Stimulated activated CD8-positive, alpha-beta memory T cell treated with anti-CD3 and anti-CD28 coated beads, Interleukin-7, amount 100 ng/mL, for 1 hour (primary cell): ENCODE data around the gene CCDC57.

Source experiments
- DNase-seq, 2 donors: peaks; one replicate each; pipeline ENCODE4 v3.0.0-alpha.2; 2020; ENCODE audit warnings: low read depth in 2 of 2

CCDC57 gene

DNA sequence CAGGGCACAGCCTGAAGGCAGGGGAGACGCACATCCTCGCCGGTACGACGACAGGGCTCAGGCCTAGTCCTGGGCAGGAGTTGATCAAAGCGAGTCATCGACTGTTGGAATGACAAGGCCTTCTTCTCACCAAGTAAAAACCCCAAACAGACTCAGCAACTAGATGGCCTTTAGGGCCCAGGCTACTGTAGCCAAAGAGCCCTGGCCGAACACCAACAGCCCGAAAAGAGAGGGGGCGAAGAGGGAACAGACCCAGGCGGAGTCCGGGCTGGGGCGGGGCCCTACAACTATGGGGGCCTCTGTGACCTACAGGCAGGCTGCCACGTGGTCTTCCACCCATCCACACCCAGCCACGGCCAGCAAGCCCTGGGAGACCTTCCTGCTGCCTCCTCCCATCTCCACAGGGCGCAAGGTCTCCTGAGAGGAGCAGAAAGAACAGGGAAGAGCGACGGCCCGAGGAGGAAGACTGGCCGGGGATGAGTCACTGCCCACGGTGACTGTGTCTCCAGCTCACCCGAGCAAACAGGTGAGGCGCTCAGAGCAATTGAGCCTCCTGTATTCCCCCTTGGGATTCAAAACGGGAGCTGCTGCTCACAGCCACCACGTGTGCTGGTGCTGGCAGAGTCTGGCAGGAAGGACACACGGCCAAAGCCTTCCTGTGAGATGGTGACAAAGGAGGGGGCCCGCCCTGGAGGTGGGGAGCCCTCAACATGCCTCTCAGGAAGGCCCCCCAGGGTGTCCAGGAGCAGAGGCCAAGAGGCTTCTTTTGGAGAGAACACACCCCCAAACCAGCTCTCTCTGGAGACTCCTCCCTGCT, 33.9 kb upstream of the CCDC57 start:
- DNase-seq = no peak

GRCh38 chr17:82246040-82246364, 33.4 kb upstream of the CCDC57 start:
- DNase-seq = no peak

DNA sequence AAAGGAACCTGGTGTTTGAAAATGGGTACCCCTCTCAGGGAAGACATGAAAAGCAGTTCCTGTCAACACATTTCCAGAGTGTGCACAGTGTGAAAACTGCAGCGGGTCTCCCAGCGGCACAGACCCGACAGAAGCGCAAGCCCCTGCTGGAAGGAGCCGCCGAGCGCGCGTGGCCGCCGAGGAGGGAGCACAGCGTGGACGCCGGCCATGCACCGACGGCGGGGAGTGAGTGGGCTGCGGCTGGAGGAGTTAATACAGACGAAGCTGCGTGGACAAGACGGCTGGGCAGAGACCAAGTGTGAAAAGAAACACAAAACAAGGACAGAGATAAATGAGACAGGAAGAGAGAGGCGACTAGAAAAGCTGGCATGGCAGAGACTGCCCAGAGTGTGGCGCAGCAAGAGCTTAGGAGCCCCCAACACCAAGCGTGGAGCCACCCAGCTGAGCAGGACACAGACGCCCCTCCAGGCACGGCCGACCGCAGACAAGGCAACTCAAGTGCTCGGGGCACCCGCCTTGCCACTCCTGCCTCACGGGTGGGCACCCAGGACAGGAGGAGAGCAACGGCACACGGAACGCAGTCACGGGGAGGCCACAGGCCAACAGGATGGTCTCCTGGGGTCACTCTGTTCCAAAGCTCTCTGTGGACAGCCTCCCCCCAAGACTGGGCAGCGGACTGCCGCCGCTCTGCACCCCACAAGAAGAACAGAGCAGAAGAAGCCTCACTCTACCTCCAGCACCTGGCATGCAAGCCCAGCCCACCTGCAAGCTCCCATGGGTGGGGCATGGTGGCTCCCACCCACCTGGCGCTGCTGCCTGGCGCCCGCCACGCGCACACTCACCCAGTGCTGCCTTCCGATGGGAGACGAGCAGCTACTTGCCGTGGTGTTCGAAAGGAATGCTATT, 32.7 kb upstream of the CCDC57 start:
- no peak for DNase-seq

- DNase-seq = no peak
These were observed 31.9 kb upstream of the CCDC57 start for GRCh38 chr17:82244413-82245133.

GRCh38 chr17:82243648-82244412, 31.2 kb upstream of the CCDC57 start:
- DNase-seq = no peak

DNA sequence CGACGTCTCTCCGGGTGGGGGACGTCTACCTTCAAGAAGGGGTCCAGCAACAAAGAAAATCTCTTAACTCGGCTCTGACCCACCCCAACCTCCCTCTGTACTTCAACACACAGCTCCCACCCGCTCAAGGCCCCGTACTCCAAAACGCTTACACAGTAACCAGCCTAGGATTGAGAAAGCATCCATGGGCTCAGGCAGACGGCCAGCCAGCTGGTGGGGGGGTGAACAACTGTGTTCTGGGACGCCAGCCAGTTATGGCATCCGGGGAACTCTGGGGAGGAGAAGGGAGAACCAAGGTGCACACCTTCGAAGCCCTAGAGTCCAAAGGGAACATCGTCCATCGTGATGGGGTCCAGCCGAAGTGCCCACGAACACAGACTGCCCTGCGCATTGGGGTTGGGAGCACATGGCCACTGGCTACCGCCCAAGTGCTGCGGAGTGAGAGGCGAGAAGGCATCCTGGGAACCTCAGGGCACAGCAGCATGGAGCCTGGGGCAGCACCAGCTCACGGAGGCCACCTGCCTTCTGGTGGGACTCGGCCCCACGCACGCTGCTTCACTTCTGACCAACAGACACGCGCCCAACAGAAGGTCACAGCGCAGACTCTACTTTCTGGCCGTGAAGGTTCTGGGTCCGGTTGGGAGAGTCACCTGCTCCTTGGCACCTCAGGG, 30.5 kb upstream of the CCDC57 start:
- no peak for DNase-seq

- DNase-seq = no peak
These were observed 30.0 kb upstream of the CCDC57 start for GRCh38 chr17:82242698-82242976.

DNA sequence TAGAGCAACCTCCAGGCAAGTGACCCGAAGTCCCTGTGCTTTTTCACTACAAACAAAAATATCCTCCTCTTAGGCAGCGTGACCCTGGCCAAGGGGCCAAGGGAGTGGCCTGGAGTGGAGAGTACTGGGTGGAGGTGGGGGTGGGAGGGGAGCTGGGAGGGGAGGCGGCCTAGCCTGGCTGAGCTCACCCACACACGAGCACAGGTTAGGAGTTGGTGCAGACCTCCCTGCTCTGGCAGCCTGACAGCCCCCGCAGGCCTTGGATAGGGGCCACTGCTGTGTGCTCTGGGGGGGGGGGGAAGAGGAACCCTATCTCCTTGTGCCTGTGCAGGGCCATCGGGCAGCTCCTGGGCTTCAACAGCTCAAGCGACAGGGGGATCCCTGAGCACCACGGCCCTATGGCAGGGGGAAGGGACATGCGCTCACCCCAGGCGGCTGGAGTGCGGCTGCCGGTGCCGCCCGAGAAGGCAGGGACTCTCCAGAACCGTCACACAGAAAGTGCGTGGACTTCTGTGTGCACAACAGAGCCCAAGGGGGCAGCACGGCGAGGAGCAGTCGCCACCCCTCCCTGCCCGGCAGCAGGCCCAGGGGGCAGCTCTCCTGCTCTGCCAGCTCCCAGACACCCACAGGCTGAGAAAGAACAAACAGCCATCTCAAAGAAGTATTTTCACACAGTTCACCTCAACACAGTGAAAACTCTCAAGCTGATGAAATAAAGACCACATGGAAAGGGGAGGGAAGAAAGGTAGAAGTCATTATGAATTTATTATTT, 29.5 kb upstream of the CCDC57 start:
- DNase-seq = no peak

DNA sequence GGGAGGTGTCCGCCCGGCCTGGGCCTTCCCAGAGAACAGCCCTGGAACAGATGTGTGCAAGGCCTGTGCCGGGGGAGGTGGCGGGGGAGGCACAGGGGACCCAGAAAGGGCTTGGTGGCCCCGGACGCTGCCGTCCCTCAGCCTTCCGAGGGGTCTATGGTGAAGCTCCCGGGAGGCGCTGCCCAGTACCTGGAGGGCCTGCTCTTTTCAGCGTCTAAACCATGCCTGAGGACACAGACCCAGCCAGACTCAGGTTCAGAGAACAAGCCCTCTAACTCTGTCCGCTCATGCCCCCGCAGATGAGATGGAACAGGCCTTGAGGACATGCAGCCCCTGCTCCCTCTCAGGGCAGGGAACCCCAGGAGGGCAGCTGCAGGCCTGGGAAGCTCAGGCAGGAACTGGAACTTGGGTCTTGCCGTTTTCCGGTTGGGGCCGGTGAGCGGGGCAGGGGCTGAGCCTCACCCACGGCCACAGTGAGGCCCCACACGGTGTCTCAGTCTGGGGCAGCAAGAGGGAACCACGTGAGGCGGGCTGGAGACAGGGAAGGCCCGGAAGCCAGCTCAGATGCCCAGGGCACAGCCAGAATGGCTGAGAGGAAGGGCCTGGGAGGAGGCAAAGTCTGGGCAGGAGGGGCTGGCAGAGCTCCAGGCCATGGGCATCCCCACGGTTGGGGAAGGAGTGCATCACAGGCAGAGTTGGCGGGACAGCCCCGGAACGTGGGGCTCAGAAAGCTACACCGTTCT, 28.7 kb upstream of the CCDC57 start:
- DNase-seq = no peak

DNA sequence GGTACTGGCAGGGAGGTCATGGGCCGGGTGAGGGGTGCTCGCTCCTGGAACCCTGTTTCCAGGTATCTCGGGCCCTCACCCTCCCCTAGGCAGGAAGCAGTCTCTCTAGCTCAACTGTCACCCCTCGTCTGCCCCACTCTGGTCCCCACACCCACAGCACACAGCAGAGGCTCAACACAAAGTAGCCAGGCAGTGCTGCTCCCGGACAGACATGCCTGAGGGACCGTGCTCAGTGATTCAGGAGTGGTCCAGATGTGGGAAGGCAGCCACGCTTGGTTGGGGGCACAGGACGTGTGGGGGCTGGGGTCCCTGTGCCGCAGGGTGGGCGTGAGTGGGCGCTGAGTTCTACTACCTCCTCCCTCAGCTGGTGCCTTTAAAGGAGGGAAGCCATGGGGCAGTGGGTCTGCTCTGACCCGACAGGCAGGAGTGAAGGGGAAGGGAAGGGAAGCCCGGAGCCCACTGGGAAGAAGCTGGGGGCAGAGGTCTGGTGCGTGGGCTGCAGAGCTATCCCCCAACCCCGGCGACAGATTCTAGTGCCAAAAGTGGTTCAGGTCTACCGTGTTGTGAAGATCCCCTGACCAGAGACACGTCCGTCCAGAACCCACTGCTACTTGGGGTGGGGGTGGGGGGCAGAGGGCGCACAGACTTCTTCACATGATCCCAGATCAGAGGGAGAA, 28.0 kb upstream of the CCDC57 start:
- DNase-seq = no peak

GRCh38 chr17:82239926-82240505, 27.4 kb upstream of the CCDC57 start:
- no peak for DNase-seq

- no peak for DNase-seq
These were observed 26.8 kb upstream of the CCDC57 start for GRCh38 chr17:82239401-82239925.

DNA sequence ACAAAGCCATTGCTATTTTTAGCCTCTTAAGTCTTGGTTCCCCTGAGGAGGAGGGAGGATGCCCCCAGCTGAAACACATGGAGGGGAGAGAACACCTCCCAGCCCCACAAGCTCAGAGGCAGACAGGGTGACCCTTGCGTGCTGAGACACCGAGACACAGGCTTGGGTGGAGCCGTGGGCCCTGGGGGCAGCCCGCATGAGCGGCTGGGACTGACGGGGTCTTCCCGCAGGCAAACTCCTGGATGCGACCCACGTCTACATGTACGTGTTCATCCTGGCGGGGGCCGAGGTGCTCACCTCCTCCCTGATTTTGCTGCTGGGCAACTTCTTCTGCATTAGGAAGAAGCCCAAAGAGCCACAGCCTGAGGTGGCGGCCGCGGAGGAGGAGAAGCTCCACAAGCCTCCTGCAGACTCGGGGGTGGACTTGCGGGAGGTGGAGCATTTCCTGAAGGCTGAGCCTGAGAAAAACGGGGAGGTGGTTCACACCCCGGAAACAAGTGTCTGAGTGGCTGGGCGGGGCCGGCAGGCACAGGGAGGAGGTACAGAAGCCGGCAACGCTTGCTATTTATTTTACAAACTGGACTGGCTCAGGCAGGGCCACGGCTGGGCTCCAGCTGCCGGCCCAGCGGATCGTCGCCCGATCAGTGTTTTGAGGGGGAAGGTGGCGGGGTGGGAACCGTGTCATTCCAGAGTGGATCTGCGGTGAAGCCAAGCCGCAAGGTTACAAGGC, 26.0 kb upstream of the CCDC57 start:
- no peak for DNase-seq

GRCh38 chr17:82237746-82238471, 25.3 kb upstream of the CCDC57 start:
- DNase-seq = no peak

GRCh38 chr17:82237083-82237745, 24.6 kb upstream of the CCDC57 start:
- DNase-seq = no peak

DNA sequence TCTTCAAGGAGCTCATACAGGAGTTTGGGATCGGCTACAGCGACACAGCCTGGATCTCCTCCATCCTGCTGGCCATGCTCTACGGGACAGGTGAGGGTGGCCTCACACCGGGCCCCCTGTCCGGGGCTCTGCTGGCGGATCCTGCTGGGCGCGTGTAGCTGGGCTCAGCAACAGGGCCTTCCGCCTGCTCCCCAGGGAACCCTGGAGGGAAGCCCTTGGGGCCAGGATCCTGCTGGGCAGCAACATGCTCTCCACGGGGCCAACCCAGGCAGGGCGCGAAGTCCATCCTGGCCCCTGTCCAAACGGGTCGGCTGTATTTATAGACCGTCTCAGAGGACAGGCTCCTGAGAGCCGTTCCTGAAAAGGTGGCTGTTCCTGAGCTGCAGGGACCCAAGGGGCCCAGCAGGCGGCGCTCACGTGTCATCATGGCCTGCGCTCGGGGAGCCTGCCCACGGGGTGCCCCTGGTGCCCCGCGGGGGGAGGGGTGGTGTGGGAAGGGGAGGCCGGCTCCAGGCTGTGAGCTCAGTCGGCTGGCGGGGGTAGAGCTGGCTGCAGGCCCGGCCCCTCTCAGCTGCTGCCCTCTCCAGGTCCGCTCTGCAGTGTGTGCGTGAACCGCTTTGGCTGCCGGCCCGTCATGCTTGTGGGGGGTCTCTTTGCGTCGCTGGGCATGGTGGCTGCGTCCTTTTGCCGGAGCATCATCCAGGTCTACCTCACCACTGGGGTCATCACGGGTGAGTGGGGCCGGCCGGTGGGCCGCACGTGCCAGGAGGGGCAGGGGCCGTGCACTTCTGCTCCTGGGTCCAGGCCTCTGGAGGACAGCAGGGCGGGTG, 23.7 kb upstream of the CCDC57 start:
- no peak for DNase-seq
